ENCODE measurements around the gene MLLT6. TPM values are rescaled to one million over a fixed set of nuclear protein-coding genes. Genes with fewer than 3 reads are reported as not detected.
A peak's percentile ranks its signal among the peaks of the same experiment; 100 is the strongest.

MLLT6 gene
- total RNA-seq, 1 experiment from 2014 or later: 48.0 TPM

DNA sequence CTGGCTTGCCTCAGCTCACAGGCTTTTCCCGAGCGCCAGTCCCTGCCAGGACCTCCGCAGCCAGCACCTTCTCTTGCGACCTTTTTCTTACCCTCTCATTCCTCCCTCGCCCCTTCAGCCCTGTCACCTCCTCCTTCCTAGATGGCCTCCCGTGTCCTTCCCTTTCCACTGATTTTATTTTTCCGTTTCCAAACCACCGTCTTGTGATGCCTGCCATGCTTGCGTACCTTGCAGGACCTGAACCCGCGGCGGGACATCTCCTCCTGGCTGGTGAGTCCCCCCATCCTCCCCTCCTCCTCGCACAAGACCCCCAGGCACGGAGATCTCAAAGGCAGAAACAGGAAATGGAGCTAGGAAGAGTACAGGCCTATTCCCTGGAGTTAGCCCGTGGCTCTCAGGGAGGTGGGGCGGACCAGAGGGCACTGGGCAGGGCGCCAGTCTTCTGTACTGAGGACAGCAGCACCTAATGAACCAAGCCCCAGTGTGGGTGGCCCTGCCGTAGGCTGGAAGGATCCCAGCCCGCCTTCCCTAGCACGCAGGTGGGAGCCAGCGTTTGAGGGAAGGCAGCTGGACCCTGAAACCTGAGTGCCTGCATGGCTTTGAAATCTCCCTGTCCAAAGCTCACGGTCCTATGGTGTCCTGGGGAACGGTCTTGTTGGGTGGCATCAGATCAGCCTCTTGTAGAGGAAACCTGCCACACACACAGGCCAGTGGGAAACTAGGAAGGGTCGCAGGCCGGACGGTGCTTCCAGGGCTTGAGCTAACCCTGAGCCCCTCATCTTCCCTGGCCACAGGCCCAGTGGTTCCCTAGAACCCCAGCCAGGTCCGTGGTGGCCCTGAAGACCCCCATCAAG, 25.7 kb downstream of the MLLT6 start:
- Mint-ChIP-seq H3K4me3 (peak overlapping the region; percentile 94), H3K27me3 (ENCODE audit: low read depth) (peaks cover 23% of the 10 kb centered on the region), H3K9me3 (no peaks in the 10 kb centered on the region), H3K27ac (peak overlapping the region; percentile 88), H3K36me3 (peaks cover 2% of the 10 kb centered on the region; the same call in 1 of the 2 replicates), H3K4me1 (peaks cover 40% of the 10 kb centered on the region)
- peak; percentile 47 for DNase-seq (ENCODE audit: low spot score)
- ChIA-PET POLR2A (interaction anchor here (0.7 to 1.7 kb wide), 2 partner anchors 11 to 15 kb away, joined by 3 to 4 read pairs; no protein-coding TSS in a partner anchor), CTCF (interaction anchor here (0.6 to 2.6 kb wide), 19 partner anchors 11 to 172 kb away, joined by 3 to 22 read pairs (median 4); partner anchors contain the start of genes EPOP and PSMB3)
- no peak for TF ChIP-seq CREM (CRISPR knock-in tag; IDR thresholded peaks at IDR 0.05)
- TF ChIP-seq ZNF232 (CRISPR knock-in tag; IDR thresholded peaks at IDR 0.05): no peak
- TF ChIP-seq GABPB1 (CRISPR knock-in tag; IDR thresholded peaks at IDR 0.05): peak; percentile 16; the same call in 1 of the 2 replicates
- TF ChIP-seq, protein P1, sequence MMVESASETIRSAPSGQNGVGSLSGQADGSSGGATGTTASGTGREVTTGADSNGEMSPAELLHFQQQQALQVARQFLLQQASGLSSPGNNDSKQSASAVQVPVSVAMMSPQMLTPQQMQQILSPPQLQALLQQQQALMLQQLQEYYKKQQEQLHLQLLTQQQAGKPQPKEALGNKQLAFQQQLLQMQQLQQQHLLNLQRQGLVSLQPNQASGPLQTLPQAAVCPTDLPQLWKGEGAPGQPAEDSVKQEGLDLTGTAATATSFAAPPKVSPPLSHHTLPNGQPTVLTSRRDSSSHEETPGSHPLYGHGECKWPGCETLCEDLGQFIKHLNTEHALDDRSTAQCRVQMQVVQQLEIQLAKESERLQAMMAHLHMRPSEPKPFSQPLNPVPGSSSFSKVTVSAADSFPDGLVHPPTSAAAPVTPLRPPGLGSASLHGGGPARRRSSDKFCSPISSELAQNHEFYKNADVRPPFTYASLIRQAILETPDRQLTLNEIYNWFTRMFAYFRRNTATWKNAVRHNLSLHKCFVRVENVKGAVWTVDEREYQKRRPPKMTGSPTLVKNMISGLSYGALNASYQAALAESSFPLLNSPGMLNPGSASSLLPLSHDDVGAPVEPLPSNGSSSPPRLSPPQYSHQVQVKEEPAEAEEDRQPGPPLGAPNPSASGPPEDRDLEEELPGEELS (CRISPR knock-in tag; IDR thresholded peaks at IDR 0.05): 0 out of 2 replicates have a peak, but pooled peaks have one; percentile 16
- TF ChIP-seq, protein P2, sequence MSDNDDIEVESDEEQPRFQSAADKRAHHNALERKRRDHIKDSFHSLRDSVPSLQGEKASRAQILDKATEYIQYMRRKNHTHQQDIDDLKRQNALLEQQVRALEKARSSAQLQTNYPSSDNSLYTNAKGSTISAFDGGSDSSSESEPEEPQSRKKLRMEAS (CRISPR knock-in tag; IDR thresholded peaks at IDR 0.05): 0 out of 2 replicates have a peak, but pooled peaks have one; percentile 41
- TF ChIP-seq NFATC4 (CRISPR knock-in tag; IDR thresholded peaks at IDR 0.05): 0 out of 2 replicates have a peak, but pooled peaks have one; percentile 33
- 0 out of 2 replicates have a peak, but pooled peaks have one; percentile 61 for TF ChIP-seq NFE2L1 (CRISPR knock-in tag; IDR thresholded peaks at IDR 0.05)
- TF ChIP-seq, protein P3, sequence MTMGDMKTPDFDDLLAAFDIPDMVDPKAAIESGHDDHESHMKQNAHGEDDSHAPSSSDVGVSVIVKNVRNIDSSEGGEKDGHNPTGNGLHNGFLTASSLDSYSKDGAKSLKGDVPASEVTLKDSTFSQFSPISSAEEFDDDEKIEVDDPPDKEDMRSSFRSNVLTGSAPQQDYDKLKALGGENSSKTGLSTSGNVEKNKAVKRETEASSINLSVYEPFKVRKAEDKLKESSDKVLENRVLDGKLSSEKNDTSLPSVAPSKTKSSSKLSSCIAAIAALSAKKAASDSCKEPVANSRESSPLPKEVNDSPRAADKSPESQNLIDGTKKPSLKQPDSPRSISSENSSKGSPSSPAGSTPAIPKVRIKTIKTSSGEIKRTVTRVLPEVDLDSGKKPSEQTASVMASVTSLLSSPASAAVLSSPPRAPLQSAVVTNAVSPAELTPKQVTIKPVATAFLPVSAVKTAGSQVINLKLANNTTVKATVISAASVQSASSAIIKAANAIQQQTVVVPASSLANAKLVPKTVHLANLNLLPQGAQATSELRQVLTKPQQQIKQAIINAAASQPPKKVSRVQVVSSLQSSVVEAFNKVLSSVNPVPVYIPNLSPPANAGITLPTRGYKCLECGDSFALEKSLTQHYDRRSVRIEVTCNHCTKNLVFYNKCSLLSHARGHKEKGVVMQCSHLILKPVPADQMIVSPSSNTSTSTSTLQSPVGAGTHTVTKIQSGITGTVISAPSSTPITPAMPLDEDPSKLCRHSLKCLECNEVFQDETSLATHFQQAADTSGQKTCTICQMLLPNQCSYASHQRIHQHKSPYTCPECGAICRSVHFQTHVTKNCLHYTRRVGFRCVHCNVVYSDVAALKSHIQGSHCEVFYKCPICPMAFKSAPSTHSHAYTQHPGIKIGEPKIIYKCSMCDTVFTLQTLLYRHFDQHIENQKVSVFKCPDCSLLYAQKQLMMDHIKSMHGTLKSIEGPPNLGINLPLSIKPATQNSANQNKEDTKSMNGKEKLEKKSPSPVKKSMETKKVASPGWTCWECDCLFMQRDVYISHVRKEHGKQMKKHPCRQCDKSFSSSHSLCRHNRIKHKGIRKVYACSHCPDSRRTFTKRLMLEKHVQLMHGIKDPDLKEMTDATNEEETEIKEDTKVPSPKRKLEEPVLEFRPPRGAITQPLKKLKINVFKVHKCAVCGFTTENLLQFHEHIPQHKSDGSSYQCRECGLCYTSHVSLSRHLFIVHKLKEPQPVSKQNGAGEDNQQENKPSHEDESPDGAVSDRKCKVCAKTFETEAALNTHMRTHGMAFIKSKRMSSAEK (CRISPR knock-in tag; IDR thresholded peaks at IDR 0.05; ENCODE audit: borderline replicate concordance): peak; percentile 36; the same call in 1 of the 2 replicates
- TF ChIP-seq, protein P4, sequence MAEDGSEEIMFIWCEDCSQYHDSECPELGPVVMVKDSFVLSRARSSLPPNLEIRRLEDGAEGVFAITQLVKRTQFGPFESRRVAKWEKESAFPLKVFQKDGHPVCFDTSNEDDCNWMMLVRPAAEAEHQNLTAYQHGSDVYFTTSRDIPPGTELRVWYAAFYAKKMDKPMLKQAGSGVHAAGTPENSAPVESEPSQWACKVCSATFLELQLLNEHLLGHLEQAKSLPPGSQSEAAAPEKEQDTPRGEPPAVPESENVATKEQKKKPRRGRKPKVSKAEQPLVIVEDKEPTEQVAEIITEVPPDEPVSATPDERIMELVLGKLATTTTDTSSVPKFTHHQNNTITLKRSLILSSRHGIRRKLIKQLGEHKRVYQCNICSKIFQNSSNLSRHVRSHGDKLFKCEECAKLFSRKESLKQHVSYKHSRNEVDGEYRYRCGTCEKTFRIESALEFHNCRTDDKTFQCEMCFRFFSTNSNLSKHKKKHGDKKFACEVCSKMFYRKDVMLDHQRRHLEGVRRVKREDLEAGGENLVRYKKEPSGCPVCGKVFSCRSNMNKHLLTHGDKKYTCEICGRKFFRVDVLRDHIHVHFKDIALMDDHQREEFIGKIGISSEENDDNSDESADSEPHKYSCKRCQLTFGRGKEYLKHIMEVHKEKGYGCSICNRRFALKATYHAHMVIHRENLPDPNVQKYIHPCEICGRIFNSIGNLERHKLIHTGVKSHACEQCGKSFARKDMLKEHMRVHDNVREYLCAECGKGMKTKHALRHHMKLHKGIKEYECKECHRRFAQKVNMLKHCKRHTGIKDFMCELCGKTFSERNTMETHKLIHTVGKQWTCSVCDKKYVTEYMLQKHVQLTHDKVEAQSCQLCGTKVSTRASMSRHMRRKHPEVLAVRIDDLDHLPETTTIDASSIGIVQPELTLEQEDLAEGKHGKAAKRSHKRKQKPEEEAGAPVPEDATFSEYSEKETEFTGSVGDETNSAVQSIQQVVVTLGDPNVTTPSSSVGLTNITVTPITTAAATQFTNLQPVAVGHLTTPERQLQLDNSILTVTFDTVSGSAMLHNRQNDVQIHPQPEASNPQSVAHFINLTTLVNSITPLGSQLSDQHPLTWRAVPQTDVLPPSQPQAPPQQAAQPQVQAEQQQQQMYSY (CRISPR knock-in tag; IDR thresholded peaks at IDR 0.05): 0 out of 2 replicates have a peak, but pooled peaks have one; percentile 7
- ATAC-seq: peak; percentile 11

DNA sequence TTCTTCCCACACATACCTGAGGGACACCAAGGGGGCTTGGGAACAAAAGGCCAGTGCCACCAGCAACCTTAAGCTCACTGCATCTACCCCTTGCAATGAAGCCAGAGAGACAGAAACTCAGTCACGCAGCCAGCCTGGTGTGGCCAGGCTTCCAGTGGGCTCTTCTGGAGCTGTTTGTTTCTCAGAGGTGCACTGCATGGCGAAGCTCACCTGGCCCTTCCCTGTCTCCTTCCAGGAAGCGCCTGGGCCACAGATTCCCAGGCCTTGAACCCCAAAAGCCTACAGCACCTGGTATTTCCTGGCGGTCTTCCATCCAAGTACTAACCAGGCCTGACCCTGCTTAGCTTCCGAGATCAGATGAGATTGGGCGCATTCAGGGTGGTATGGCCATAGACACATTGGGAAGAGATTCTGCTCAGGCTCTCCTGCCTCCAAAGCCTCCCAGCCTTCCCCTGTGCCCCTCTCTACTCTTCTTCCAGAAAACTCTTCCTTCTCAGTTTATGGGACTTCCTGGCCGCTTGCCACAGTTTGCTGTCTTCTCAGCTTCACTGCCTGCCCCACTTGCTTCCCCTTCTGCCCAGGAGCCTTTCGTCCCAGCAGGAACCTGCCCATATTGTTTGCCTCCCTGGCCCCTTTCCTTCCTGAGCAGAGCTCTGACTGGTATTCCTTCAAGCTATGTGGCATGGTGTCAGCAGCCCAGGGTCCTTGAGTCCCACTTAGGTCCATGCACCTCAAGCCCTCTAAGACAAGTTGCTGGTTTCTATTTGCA, 26.6 kb downstream of the MLLT6 start:
- POLR2A ChIA-PET: interaction anchor here (0.7 to 1.7 kb wide), 2 partner anchors 12 to 16 kb away, joined by 3 to 4 read pairs; no protein-coding TSS in a partner anchor
- peaks cover 23% of the 10 kb centered on the region for H3K27me3 Mint-ChIP-seq (ENCODE audit: low read depth)
- TF ChIP-seq NR1H2 (CRISPR knock-in tag; IDR thresholded peaks at IDR 0.05): no peak
- TF ChIP-seq ZNF396 (CRISPR knock-in tag; IDR thresholded peaks at IDR 0.05; ENCODE audit: borderline replicate concordance): no peak
- TF ChIP-seq ZNF138 (CRISPR knock-in tag; conservative IDR thresholded peaks at IDR 0.05): no peak
- TF ChIP-seq SMAD4 (CRISPR knock-in tag; IDR thresholded peaks at IDR 0.05): no peak
- no peak for TF ChIP-seq ELF4 (CRISPR knock-in tag; IDR thresholded peaks at IDR 0.05; ENCODE audit: low read depth)
- TF ChIP-seq, protein P5, sequence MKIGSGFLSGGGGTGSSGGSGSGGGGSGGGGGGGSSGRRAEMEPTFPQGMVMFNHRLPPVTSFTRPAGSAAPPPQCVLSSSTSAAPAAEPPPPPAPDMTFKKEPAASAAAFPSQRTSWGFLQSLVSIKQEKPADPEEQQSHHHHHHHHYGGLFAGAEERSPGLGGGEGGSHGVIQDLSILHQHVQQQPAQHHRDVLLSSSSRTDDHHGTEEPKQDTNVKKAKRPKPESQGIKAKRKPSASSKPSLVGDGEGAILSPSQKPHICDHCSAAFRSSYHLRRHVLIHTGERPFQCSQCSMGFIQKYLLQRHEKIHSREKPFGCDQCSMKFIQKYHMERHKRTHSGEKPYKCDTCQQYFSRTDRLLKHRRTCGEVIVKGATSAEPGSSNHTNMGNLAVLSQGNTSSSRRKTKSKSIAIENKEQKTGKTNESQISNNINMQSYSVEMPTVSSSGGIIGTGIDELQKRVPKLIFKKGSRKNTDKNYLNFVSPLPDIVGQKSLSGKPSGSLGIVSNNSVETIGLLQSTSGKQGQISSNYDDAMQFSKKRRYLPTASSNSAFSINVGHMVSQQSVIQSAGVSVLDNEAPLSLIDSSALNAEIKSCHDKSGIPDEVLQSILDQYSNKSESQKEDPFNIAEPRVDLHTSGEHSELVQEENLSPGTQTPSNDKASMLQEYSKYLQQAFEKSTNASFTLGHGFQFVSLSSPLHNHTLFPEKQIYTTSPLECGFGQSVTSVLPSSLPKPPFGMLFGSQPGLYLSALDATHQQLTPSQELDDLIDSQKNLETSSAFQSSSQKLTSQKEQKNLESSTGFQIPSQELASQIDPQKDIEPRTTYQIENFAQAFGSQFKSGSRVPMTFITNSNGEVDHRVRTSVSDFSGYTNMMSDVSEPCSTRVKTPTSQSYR (CRISPR knock-in tag; IDR thresholded peaks at IDR 0.05): no peak
- TF ChIP-seq PRRX2 (CRISPR knock-in tag; IDR thresholded peaks at IDR 0.05): no peak
- TF ChIP-seq CREB1 (CRISPR knock-in tag; IDR thresholded peaks at IDR 0.05): no peak
- no peak for TF ChIP-seq SP1 (CRISPR knock-in tag; conservative IDR thresholded peaks at IDR 0.05)

More for the DNA sequence above, 26.6 kb downstream of the MLLT6 start:
- peaks cover 2% of the 10 kb centered on the region; the same call in 1 of the 2 replicates for H3K36me3 Mint-ChIP-seq
- H3K4me3 Mint-ChIP-seq: peak overlapping the region; percentile 94; the same call in 1 of the 2 replicates
- CTCF ChIA-PET: interaction anchor here (1.0 to 2.6 kb wide), 11 partner anchors 12 to 173 kb away, joined by 3 to 22 read pairs (median 5); partner anchors contain the start of gene EPOP
- no peaks in the 10 kb centered on the region for H3K9me3 Mint-ChIP-seq
- H3K4me1 Mint-ChIP-seq: peaks cover 40% of the 10 kb centered on the region
- DNase-seq (ENCODE audit: low spot score) (no peak), ATAC-seq (no peak)
- peak overlapping the region; percentile 69; the same call in 1 of the 2 replicates for H3K27ac Mint-ChIP-seq
